Peyer's patch (tissue), 4 donors: ENCODE data around the gene KCTD19.

Experiments used
- POLR2A ChIP-seq, 2 donors: fragments of 450-650 bp; IDR thresholded peaks; one replicate each; pipeline ENCODE4 v1.5.1; 2017; ENCODE audit warnings: antibody characterized with exemption in 2 of 2, mild to moderate bottlenecking in 2 of 2, moderate library complexity in 2 of 2
- TF ChIP-seq, protein P1 (sequence below), 6 experiments: fragments of 450-650 bp in 4 of 6; fragments of 200-600 bp in 2 of 6; sonication (generic) in 1 of 6; IDR thresholded peaks; one replicate each; pipeline ENCODE4 v1.5.1; 2017 to 2019; ENCODE audit warnings: antibody characterized with exemption in 6 of 6, mild to moderate bottlenecking in 3 of 6, moderate library complexity in 1 of 6

DNA sequence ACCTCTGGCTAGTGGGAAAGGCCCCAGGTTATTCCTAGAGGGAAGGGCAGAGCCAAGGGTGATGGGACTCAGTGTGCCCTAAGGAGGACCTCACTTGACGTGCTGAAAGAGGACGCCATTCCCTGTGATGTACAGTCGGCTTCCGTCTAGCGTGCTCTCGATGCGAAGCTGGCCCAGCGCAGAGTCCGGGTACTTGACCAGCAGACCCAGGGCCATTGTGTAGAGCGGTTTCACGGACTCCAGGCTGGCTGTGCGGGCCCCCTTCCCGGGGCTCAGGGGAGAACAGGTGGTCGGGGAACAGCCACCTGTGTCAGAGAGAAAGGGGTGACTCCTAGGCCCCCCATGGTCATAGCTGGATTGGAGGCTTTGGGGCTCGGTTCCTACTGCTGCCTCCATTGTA lies 27.3 kb downstream of the KCTD19 start:
- TF ChIP-seq, protein P1, sequence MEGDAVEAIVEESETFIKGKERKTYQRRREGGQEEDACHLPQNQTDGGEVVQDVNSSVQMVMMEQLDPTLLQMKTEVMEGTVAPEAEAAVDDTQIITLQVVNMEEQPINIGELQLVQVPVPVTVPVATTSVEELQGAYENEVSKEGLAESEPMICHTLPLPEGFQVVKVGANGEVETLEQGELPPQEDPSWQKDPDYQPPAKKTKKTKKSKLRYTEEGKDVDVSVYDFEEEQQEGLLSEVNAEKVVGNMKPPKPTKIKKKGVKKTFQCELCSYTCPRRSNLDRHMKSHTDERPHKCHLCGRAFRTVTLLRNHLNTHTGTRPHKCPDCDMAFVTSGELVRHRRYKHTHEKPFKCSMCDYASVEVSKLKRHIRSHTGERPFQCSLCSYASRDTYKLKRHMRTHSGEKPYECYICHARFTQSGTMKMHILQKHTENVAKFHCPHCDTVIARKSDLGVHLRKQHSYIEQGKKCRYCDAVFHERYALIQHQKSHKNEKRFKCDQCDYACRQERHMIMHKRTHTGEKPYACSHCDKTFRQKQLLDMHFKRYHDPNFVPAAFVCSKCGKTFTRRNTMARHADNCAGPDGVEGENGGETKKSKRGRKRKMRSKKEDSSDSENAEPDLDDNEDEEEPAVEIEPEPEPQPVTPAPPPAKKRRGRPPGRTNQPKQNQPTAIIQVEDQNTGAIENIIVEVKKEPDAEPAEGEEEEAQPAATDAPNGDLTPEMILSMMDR (IDR thresholded peaks at IDR 0.05), result no peak
- no peak for TF ChIP-seq POLR2A (IDR thresholded peaks at IDR 0.05)
